B cell (primary cell): ENCODE measurements around the gene SAPCD2. TPM values are rescaled to one million over a fixed set of nuclear protein-coding genes. Genes with fewer than 3 reads are reported as not detected.

Experiments used
- ATAC-seq: fragments of 200-7000 bp; cut with Tn5 transposase; one replicate; pipeline ENCODE4 v1.10.0; 2021; ENCODE audit warnings: low read depth, mild to moderate bottlenecking, moderate number of reproducible peaks, moderate library complexity
- CTCF ChIA-PET: fragments of 350-600 bp; sonication (Branson Sonifier 250); formaldehyde crosslinking; loops from one replicate; lab custom pipeline; 2021; ENCODE audit warnings: antibody characterized with exemption, inconsistent platforms; lab: Charles Lee
- POLR2A ChIA-PET: fragments of 350-600 bp; sonication (Branson Sonifier 250); formaldehyde crosslinking; loops from one replicate; lab custom pipeline; 2021; ENCODE audit warnings: antibody characterized with exemption; lab: Charles Lee
- DNase-seq: peaks from one replicate; pipeline ENCODE4 v3.0.0; 2013
- H2AFZ ChIP-seq: 2 replicates; pipeline ENCODE4 v1.6.1; 2012; ENCODE audit warnings: mild to moderate bottlenecking, low read depth, low read length; ENCODE audit not compliant: insufficient read depth, poor library complexity, severe bottlenecking
- H3K27ac ChIP-seq, 2 donors: 1 replicate in 1 of 2; 2 replicates in 1 of 2; pipeline ENCODE4 v1.5.1; 2012 to 2013; ENCODE audit warnings: low read length in 2 of 2, mild to moderate bottlenecking in 2 of 2, moderate library complexity in 1 of 2
- H3K27me3 ChIP-seq, 4 experiments: fragments of 200-600 bp in 1 of 4; sonication (generic) in 1 of 4; replicated peaks in 1 of 4; 1 replicate in 2 of 4; 2 replicates in 2 of 4; pipeline versions ENCODE4 v1.6.1 to v1.7.0; 2013 to 2016; ENCODE audit warnings: low read length in 3 of 4, mild to moderate bottlenecking in 2 of 4, mixed read lengths in 1 of 4, moderate library complexity in 1 of 4; ENCODE audit not compliant: insufficient read depth in 4 of 4, control insufficient read depth in 3 of 4; ENCODE audit errors: control extremely low read depth in 1 of 4
- H3K36me3 ChIP-seq, 2 experiments: replicated peaks in 1 of 2; 1 replicate in 1 of 2; 2 replicates in 1 of 2; pipeline versions ENCODE4 v1.6.1 to v1.7.1; 2013; ENCODE audit warnings: low read length in 1 of 2; ENCODE audit not compliant: insufficient read depth in 2 of 2, control insufficient read depth in 1 of 2; ENCODE audit errors: control extremely low read depth in 1 of 2, extremely low read depth in 1 of 2
- H3K4me1 ChIP-seq, 2 donors: fragments of 200-600 bp in 1 of 2; sonication (generic) in 1 of 2; 1 replicate in 1 of 2; 2 replicates in 1 of 2; pipeline versions ENCODE4 v1.5.1 to v1.6.1; 2013 to 2017; ENCODE audit warnings: low read length in 2 of 2; ENCODE audit not compliant: control insufficient read depth in 2 of 2, insufficient read depth in 2 of 2
- H3K4me2 ChIP-seq: replicated peaks from 2 replicates; pipeline ENCODE3; 2012; ENCODE audit warnings: mild to moderate bottlenecking, low read depth, low read length; ENCODE audit not compliant: poor library complexity, severe bottlenecking
- H3K4me3 ChIP-seq, 5 experiments: fragments of 200-600 bp in 1 of 5; sonication (generic) in 1 of 5; 1 replicate in 3 of 5; 2 replicates in 2 of 5; pipeline versions ENCODE4 v1.5.1 to v1.7.0; 2011 to 2016; ENCODE audit warnings: low read length in 4 of 5, mild to moderate bottlenecking in 4 of 5, low read depth in 2 of 5, control low read depth in 1 of 5, moderate library complexity in 1 of 5; ENCODE audit not compliant: insufficient read depth in 1 of 5; ENCODE audit errors: control extremely low read depth in 1 of 5, extremely low read depth in 1 of 5
- H3K79me2 ChIP-seq: fragments of 200-600 bp; sonication (generic); one replicate; pipeline ENCODE4 v1.6.0; 2016; ENCODE audit warnings: low read length; ENCODE audit not compliant: control insufficient read depth, insufficient read depth
- H3K9ac ChIP-seq: fragments of 200-600 bp; sonication (generic); 2 replicates; pipeline ENCODE4 v1.6.1; 2017; ENCODE audit warnings: mild to moderate bottlenecking, low read length, moderate library complexity
- H3K9me3 ChIP-seq, 3 donors: one replicate each; pipeline versions ENCODE4 v1.6.1 to v1.7.1; 2013; ENCODE audit warnings: low read length in 2 of 3; ENCODE audit not compliant: control insufficient read depth in 2 of 3, insufficient read depth in 1 of 3; ENCODE audit errors: control extremely low read depth in 1 of 3
- H4K20me1 ChIP-seq: 2 replicates; pipeline ENCODE4 v1.6.0; 2012; ENCODE audit warnings: mild to moderate bottlenecking, low read length; ENCODE audit not compliant: insufficient read depth, control insufficient read depth, poor library complexity, severe bottlenecking
- H3K27ac Mint-ChIP-seq: one replicate; pipeline ENCODE4 v1.8.0; 2021; ENCODE audit warnings: mixed read lengths
- H3K27me3 Mint-ChIP-seq: one replicate; pipeline ENCODE4 v1.8.0; 2021; ENCODE audit warnings: mixed read lengths
- H3K4me1 Mint-ChIP-seq: one replicate; pipeline ENCODE4 v1.8.0; 2021; ENCODE audit warnings: mixed read lengths
- H3K4me3 Mint-ChIP-seq: one replicate; pipeline ENCODE4 v1.8.0; 2021; ENCODE audit warnings: mixed read lengths
- H3K9me3 Mint-ChIP-seq: one replicate; pipeline ENCODE4 v1.8.0; 2022; ENCODE audit warnings: mixed read lengths; ENCODE audit not compliant: insufficient read depth
- CTCF ChIP-seq: fragments of 200-600 bp; IDR thresholded peaks from one replicate; pipeline ENCODE4 v1.8.0; 2022; ENCODE audit warnings: antibody characterized with exemption, mild to moderate bottlenecking
- EZH2 ChIP-seq: IDR thresholded peaks from 2 replicates; pipeline ENCODE4 v1.6.1; 2012; ENCODE audit warnings: borderline replicate concordance, low read depth, mild to moderate bottlenecking, moderate library complexity, low read length; ENCODE audit not compliant: insufficient read depth, poor library complexity, severe bottlenecking
- whole genome bisulfite sequencing: methylation state at CpG from one replicate; pipeline ENCODE4 v1.1.5; 2013; ENCODE audit warnings: missing lambda C conversion rate; ENCODE audit not compliant: insufficient coverage; 5-methylcytosine and 5-hydroxymethylcytosine counted together
- intact Hi-C: fragments of 100-400 bp; cut with micrococcal nuclease; formaldehyde crosslinking; loops from one replicate; pipeline ENCODE4 v1.10.0; 2022
- polyA plus RNA-seq: library from polyadenylated mRNA; depleted of rRNA; stranded (reverse); fragments of >200 nt; gene quantifications from 2 replicates; pipeline ENCODE4 v1.2.3, GENCODE V29; 2012
- total RNA-seq, 2 donors: library from RNA; stranded (reverse); fragments of 120-200 nt in 1 of 2; gene quantifications; 1 replicate in 1 of 2; 2 replicates in 1 of 2; pipeline versions ENCODE4 v1.2.3 to v1.2.4, GENCODE V29; 2013 to 2022

Gene SAPCD2
- total and polyA plus RNA-seq, 2 donors (not counting 1 experiment from before 2014, with no cell fraction given) = 0.39 to 0.69 TPM

DNA sequence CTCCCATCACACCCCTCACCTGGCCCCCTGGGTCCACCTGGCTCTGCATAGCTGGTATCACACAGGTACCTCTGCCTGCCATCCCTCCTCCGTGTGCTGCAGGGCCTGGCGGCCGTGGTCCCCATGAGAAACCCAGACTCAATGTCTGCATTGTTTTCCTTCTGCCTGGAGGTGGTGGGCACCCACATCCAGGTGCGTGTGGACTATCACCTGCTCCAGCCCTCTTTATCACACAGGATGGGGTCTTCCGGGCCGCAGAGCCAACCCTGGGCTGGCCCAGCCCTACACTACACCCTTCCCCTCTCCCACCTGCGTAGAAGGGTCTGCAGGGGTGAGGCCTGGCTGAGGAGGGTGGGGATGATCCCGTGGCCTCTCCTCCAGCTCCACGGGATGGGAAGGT is 31.4 kb downstream of the SAPCD2 start:
- TF ChIP-seq EZH2 = no peak
- TF ChIP-seq CTCF = no peak
- Histone ChIP-seq H3K27me3 (peaks cover 0 to 25% (median 10%) of the 10 kb centered on the region in 4 experiments), H3K79me2 (no peaks in the 10 kb centered on the region), H3K4me3 (no peak overlapping the region), H3K27ac (no peak overlapping the region), H3K4me1 (peaks cover 15 to 17% of the 10 kb centered on the region in 2 donors), H4K20me1 (no peaks in the 10 kb centered on the region), H3K4me2 (no peak overlapping the region), H2AFZ (no peak overlapping the region), H3K9me3 (peaks cover 0 to 15% (median 0%) of the 10 kb centered on the region in 3 donors), H3K36me3 (no peaks in the 10 kb centered on the region), H3K9ac (no peak overlapping the region)
- POLR2A ChIA-PET = interaction anchor here (0.6 kb wide), 1 partner anchor 229 kb away, joined by 11 read pairs; no protein-coding TSS in a partner anchor
- WGBS = 94% methylated on average over 4 of the region's 9 CpGs
- Mint-ChIP-seq H3K4me1 (peaks cover 12% of the 10 kb centered on the region), H3K27me3 (peaks cover 5% of the 10 kb centered on the region), H3K4me3 (no peak overlapping the region), H3K27ac (no peak overlapping the region), H3K9me3 (no peaks in the 10 kb centered on the region)
- ATAC-seq (no peak), DNase-seq (no peak)
- intact Hi-C loops = no loop called here
- CTCF ChIA-PET = interaction anchor here (1.3 kb wide), 1 partner anchor 10 kb away, joined by 5 read pairs; no protein-coding TSS in a partner anchor

GRCh38 chr9:137037483-137037882 is 32.9 kb downstream of the SAPCD2 start:
- WGBS = 98% methylated on average over 7 of the region's 10 CpGs
- Mint-ChIP-seq H3K27ac (no peak overlapping the region), H3K27me3 (no peaks in the 10 kb centered on the region), H3K4me1 (peaks cover 26% of the 10 kb centered on the region), H3K9me3 (no peaks in the 10 kb centered on the region), H3K4me3 (no peak overlapping the region)
- no peak overlapping the region for H3K27ac ChIP-seq
- peaks cover 26 to 30% of the 10 kb centered on the region in 2 donors for H3K4me1 ChIP-seq
- no peak overlapping the region for H2AFZ ChIP-seq
- intact Hi-C loops = no loop called here
- ChIA-PET POLR2A (no interaction called here), CTCF (interaction anchor here (0.8 to 3.9 kb wide), 6 partner anchors 7 to 251 kb away, joined by 3 to 25 read pairs (median 4); partner anchors contain the start of gene RABL6)
- ATAC-seq = no peak
- H3K4me2 ChIP-seq = no peak overlapping the region
- peaks cover 0 to 12% (median 1%) of the 10 kb centered on the region in 4 experiments for H3K27me3 ChIP-seq
- no peak overlapping the region for H3K9ac ChIP-seq
- no peak overlapping the region for H3K4me3 ChIP-seq
- no peak for TF ChIP-seq EZH2
- no peak for TF ChIP-seq CTCF
- no peaks in the 10 kb centered on the region for H3K36me3 ChIP-seq
- no peaks in the 10 kb centered on the region for H3K79me2 ChIP-seq
- no peaks in the 10 kb centered on the region for H4K20me1 ChIP-seq
- H3K9me3 ChIP-seq = peaks cover 0 to 10% (median 0%) of the 10 kb centered on the region in 3 donors
- DNase-seq = no peak
